Amygdala (tissue), 56 donors: ENCODE results near the gene CALD1.

Experiments
- DNase-seq, 56 donors: peaks; one replicate each; lab custom pipeline; 2025; lab: John Stamatoyannopoulos, UW

The CALD1 gene

GRCh38 chr7:134910968-134911367 is 131.5 kb downstream of the CALD1 start:
- DNase-seq, result no peak

GRCh38 chr7:134916171-134916883 is 136.9 kb downstream of the CALD1 start:
- DNase-seq, result no peak

GRCh38 chr7:134919240-134919641 is 139.8 kb downstream of the CALD1 start:
- no peak for DNase-seq

- DNase-seq, result no peak
Measured at GRCh38 chr7:134920026-134920753, 140.8 kb downstream of the CALD1 start.

GRCh38 chr7:134922720-134923704 is 143.6 kb downstream of the CALD1 start:
- DNase-seq, result no peak

- DNase-seq, result no peak
Measured at GRCh38 chr7:134925766-134926165, 146.3 kb downstream of the CALD1 start.

GRCh38 chr7:134926396-134926795 is 147.0 kb downstream of the CALD1 start:
- DNase-seq, result no peak

GRCh38 chr7:134927076-134927475 is 147.6 kb downstream of the CALD1 start:
- DNase-seq, result no peak

- DNase-seq, result no peak
Measured at GRCh38 chr7:134927723-134928122, 148.3 kb downstream of the CALD1 start.

GRCh38 chr7:134928554-134928953 is 149.1 kb downstream of the CALD1 start:
- no peak for DNase-seq

GRCh38 chr7:134931487-134931886 is 152.1 kb downstream of the CALD1 start:
- DNase-seq, result no peak

- peak in 1 of 56 donors; percentile 3 for DNase-seq
Measured at GRCh38 chr7:134932707-134933370, 153.4 kb downstream of the CALD1 start.

GRCh38 chr7:134933460-134934068 is 154.1 kb downstream of the CALD1 start:
- no peak for DNase-seq

GRCh38 chr7:134935701-134936100 is 156.3 kb downstream of the CALD1 start:
- no peak for DNase-seq

GRCh38 chr7:134936893-134937510 is 157.6 kb downstream of the CALD1 start:
- DNase-seq, result no peak

GRCh38 chr7:134938141-134938540 is 158.7 kb downstream of the CALD1 start:
- no peak for DNase-seq

GRCh38 chr7:134939136-134939535 is 159.7 kb downstream of the CALD1 start:
- no peak for DNase-seq

GRCh38 chr7:134940729-134941128 is 161.3 kb downstream of the CALD1 start:
- DNase-seq, result no peak

GRCh38 chr7:134941185-134941900 is 161.9 kb downstream of the CALD1 start:
- DNase-seq, result no peak
